HCT116 (cell line): ENCODE results near the gene LRP1. TPM values are rescaled to one million over a fixed set of nuclear protein-coding genes. Genes with fewer than 3 reads are reported as not detected.

ENCODE experiments used
- ATAC-seq: fragments of 200-7000 bp; cut with Tn5 transposase; 2 replicates; pipeline ENCODE4 v1.9.1; 2020; ENCODE audit warnings: mild to moderate bottlenecking, moderate library complexity
- BruUV-seq: library from RNA; stranded (reverse); fragments of 400-500 nt; replicated peaks from 2 replicates; lab custom pipeline; 2021; lab: Mats Ljungman, UMichigan
- CTCF ChIA-PET: fragments of 300-600 bp; sonication (Branson Sonifier 250); formaldehyde crosslinking; loops from one replicate; lab custom pipeline; 2021; ENCODE audit warnings: antibody characterized with exemption; lab: Charles Lee
- POLR2A ChIA-PET: fragments of 300-600, 350-600 bp; sonication (Branson Sonifier 250); formaldehyde crosslinking; loops from one replicate; lab custom pipeline; 2021; ENCODE audit warnings: antibody characterized with exemption; lab: Charles Lee
- RAD21 ChIA-PET, 2 experiments: fragments of 300-600 bp; sonication (Branson Sonifier 250); formaldehyde crosslinking; loops; one replicate each; lab custom pipeline; 2023; ENCODE audit warnings: low total read pairs in 2 of 2; ENCODE audit not compliant: uncharacterized antibody in 2 of 2, unreplicated experiment in 2 of 2, low non-redundant PET in 1 of 2; lab: Charles Lee
- DNase-seq: peaks from one replicate; pipeline ENCODE4 v3.0.0-alpha.2; 2010; ENCODE audit warnings: low read depth, low spot score
- H2AFZ ChIP-seq: fragments of 200-600 bp; shearing (Covaris generic), sonication (generic); 2 replicates; pipeline ENCODE4 v1.6.1; 2017; ENCODE audit warnings: low read depth, mixed run types, mixed read lengths, antibody characterized with exemption, low read length; ENCODE audit not compliant: poor library complexity, severe bottlenecking
- H3K27ac ChIP-seq: 2 replicates; pipeline ENCODE4 v1.5.1; 2012; ENCODE audit warnings: low read depth, low read length
- H3K27me3 ChIP-seq: fragments of 200-600 bp; sonication (generic); 2 replicates; pipeline ENCODE4 v1.6.1; 2016; ENCODE audit warnings: mixed run types, low read length, mixed read lengths; ENCODE audit not compliant: insufficient read depth
- H3K36me3 ChIP-seq, 2 experiments: fragments of 200-500 bp in 1 of 2; fragments of 200-600 bp in 1 of 2; sonication (Bioruptor generic) in 1 of 2; sonication (generic) in 1 of 2; 2 replicates each; pipeline versions ENCODE4 v1.5.1 to v1.6.1; 2014 to 2016; ENCODE audit warnings: low read length in 2 of 2, inconsistent platforms in 1 of 2, mixed read lengths in 1 of 2, mixed run types in 1 of 2; ENCODE audit not compliant: insufficient read depth in 2 of 2, control insufficient read depth in 1 of 2
- H3K4me1 ChIP-seq, 2 experiments: fragments of 200-600 bp in 1 of 2; sonication (generic) in 1 of 2; 2 replicates each; pipeline versions ENCODE4 v1.5.1 to v1.6.1; 2012 to 2017; ENCODE audit warnings: low read length in 2 of 2, inconsistent platforms in 1 of 2, mild to moderate bottlenecking in 1 of 2, mixed read lengths in 1 of 2, mixed run types in 1 of 2, moderate library complexity in 1 of 2; ENCODE audit not compliant: insufficient read depth in 2 of 2, control insufficient read depth in 1 of 2
- H3K4me2 ChIP-seq: fragments of 200-600 bp; sonication (generic); 2 replicates; pipeline ENCODE4 v1.6.1; 2017; ENCODE audit warnings: mixed run types, low read length, mixed read lengths
- H3K4me3 ChIP-seq, 2 experiments: fragments of 200-600 bp in 1 of 2; sonication (generic) in 1 of 2; replicated peaks in 1 of 2; 2 replicates each; pipeline ENCODE4 v1.5.1; 2011 to 2016; ENCODE audit warnings: low read length in 2 of 2, control low read depth in 1 of 2, low read depth in 1 of 2, mild to moderate bottlenecking in 1 of 2, mixed read lengths in 1 of 2, mixed run types in 1 of 2
- H3K79me2 ChIP-seq: fragments of 200-600 bp; sonication (generic); 2 replicates; pipeline ENCODE4 v1.6.1; 2017; ENCODE audit warnings: mild to moderate bottlenecking, mixed run types, low read length, moderate library complexity, mixed read lengths; ENCODE audit not compliant: insufficient read depth
- H3K9ac ChIP-seq: fragments of 200-600 bp; sonication (generic); 2 replicates; pipeline ENCODE4 v1.6.1; 2016; ENCODE audit warnings: low read length, mixed read lengths
- H3K9me2 ChIP-seq: fragments of 200-600 bp; sonication (generic), shearing (Covaris generic); 2 replicates; pipeline ENCODE4 v1.6.1; 2017; ENCODE audit warnings: mixed run types, mild to moderate bottlenecking, moderate library complexity; ENCODE audit not compliant: insufficient read depth
- H3K9me3 ChIP-seq, 2 experiments: fragments of 200-500 bp in 1 of 2; fragments of 200-600 bp in 1 of 2; sonication (Bioruptor generic) in 1 of 2; sonication (generic) in 1 of 2; 2 replicates each; pipeline ENCODE4 v1.6.1; 2014 to 2017; ENCODE audit warnings: low read length in 2 of 2, mixed read lengths in 2 of 2, inconsistent platforms in 1 of 2, low read depth in 1 of 2, mild to moderate bottlenecking in 1 of 2, mixed run types in 1 of 2, moderate library complexity in 1 of 2; ENCODE audit not compliant: control insufficient read depth in 1 of 2, insufficient read depth in 1 of 2
- H4K20me1 ChIP-seq: fragments of 200-600 bp; sonication (generic), shearing (Covaris generic); 2 replicates; pipeline ENCODE4 v1.6.1; 2017; ENCODE audit warnings: mixed run types, mild to moderate bottlenecking, moderate library complexity; ENCODE audit not compliant: insufficient read depth
- CBX3 ChIP-seq: IDR thresholded peaks from 2 replicates; pipeline ENCODE4 v1.6.1; 2012; ENCODE audit warnings: low read depth
- CEBPB ChIP-seq: IDR thresholded peaks from 2 replicates; pipeline ENCODE4 v1.6.1; 2012; ENCODE audit warnings: low read depth
- EZH2 ChIP-seq: fragments of 200-600 bp; sonication (generic); IDR thresholded peaks from 2 replicates; pipeline ENCODE4 v1.6.1; 2017; ENCODE audit warnings: antibody characterized with exemption, mixed run types
- FOSL1 ChIP-seq: IDR thresholded peaks from 2 replicates; pipeline ENCODE4 v1.6.1; 2012; ENCODE audit warnings: low read depth
- JUND ChIP-seq: IDR thresholded peaks from 2 replicates; pipeline ENCODE4 v1.6.1; 2012
- POLR2A ChIP-seq: IDR thresholded peaks from 2 replicates; pipeline ENCODE4 v1.7.0; 2011; ENCODE audit warnings: borderline replicate concordance; ENCODE audit not compliant: insufficient read depth, insufficient read length; ENCODE audit errors: extremely low read depth
- RAD21 ChIP-seq: IDR thresholded peaks from 2 replicates; pipeline ENCODE4 v1.6.1; 2012; ENCODE audit warnings: low read depth, mild to moderate bottlenecking
- SP1 ChIP-seq: IDR thresholded peaks from 2 replicates; pipeline ENCODE4 v1.6.1; 2012; ENCODE audit warnings: low read depth
- ZFX ChIP-seq: fragments of 450-650 bp; IDR thresholded peaks from 2 replicates; pipeline ENCODE4 v1.6.1; 2017
- ZNF274 ChIP-seq: fragments of 200-500 bp; sonication (Bioruptor generic); IDR thresholded peaks from 2 replicates; pipeline ENCODE4 v1.6.1; 2014; ENCODE audit warnings: mild to moderate bottlenecking, low read depth, low read length, inconsistent platforms
- intact Hi-C: fragments of 100-400 bp; cut with micrococcal nuclease; formaldehyde crosslinking; loops from 2 replicates; pipeline ENCODE4 v1.10.0; 2022
- total RNA-seq: library from RNA; stranded (reverse); gene quantifications from one replicate; pipeline ENCODE4 v1.2.1, GENCODE V29; 2021; ENCODE audit not compliant: unreplicated experiment
- TF ChIP-seq, protein P1 (sequence below), 3 experiments: fragments of 200-600 bp in 1 of 3; sonication (generic) in 1 of 3; IDR thresholded peaks in 2 of 3; conservative IDR thresholded peaks in 1 of 3; 2 replicates each; pipeline ENCODE4 v1.5.1; 2012 to 2017; ENCODE audit warnings: low read depth in 2 of 3, low read length in 2 of 3, antibody characterized with exemption in 1 of 3, borderline replicate concordance in 1 of 3, control low read depth in 1 of 3, mild to moderate bottlenecking in 1 of 3, mixed read lengths in 1 of 3, mixed run types in 1 of 3, moderate library complexity in 1 of 3; ENCODE audit not compliant: insufficient read depth in 1 of 3
- TF ChIP-seq, protein P2 (sequence below): IDR thresholded peaks from 2 replicates; pipeline ENCODE4 v1.6.1; 2012
- TF ChIP-seq, protein P3 (sequence below): IDR thresholded peaks from 2 replicates; pipeline ENCODE4 v1.6.1; 2012
- TF ChIP-seq, protein P4 (sequence below): IDR thresholded peaks from 2 replicates; pipeline ENCODE4 v1.6.1; 2011; ENCODE audit warnings: mild to moderate bottlenecking, low read length, moderate library complexity; ENCODE audit not compliant: insufficient replicate concordance; ENCODE audit errors: extremely low read depth

LRP1 gene
- total RNA-seq, 1 experiment from 2014 or later: 12.0 TPM

DNA sequence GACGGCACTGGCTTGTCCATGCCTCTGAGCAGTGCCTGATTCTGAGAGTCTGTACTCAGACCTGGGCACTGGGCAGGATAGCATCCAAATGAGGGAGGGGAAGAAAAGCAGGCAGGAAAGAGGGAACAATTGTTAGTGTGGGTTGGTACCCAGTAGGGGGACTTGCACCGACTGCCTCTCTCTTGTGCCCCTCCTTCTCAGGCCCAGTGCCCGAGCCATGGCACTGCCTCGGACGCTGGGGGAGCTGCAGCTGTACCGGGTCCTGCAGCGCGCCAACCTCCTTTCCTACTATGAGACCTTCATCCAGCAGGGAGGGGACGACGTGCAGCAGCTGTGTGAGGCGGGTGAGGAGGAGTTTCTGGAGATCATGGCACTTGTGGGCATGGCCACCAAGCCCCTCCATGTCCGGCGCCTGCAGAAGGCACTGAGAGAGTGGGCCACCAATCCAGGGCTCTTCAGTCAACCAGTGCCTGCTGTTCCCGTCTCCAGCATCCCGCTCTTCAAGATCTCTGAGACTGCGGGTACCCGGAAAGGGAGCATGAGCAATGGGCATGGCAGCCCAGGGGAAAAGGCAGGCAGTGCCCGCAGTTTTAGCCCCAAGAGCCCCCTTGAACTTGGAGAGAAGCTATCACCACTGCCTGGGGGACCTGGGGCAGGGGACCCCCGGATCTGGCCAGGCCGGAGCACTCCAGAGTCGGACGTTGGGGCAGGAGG, 37.2 kb upstream of the LRP1 start:
- DNase-seq: no peak
- Histone ChIP-seq H3K4me2 (peak overlapping the region; percentile 90), H3K9me3 (no peaks in the 10 kb centered on the region), H3K4me1 (peaks cover 43 to 81% of the 10 kb centered on the region in 2 experiments), H3K9me2 (no peaks in the 10 kb centered on the region), H3K27me3 (no peaks in the 10 kb centered on the region), H2AFZ (no peak overlapping the region), H3K4me3 (peak overlapping the region in 1 of 2 experiments; percentile 61; a peak in 1 of 4 replicates), H3K36me3 (peaks cover 20 to 31% of the 10 kb centered on the region in 2 experiments; a peak in 3 of 4 replicates), H4K20me1 (no peaks in the 10 kb centered on the region), H3K9ac (no peak overlapping the region; the same call in 1 of the 2 replicates), H3K79me2 (peaks cover 38% of the 10 kb centered on the region)
- ChIA-PET RAD21 (no interaction called here), CTCF (interaction anchor here (1.6 to 1.7 kb wide), 2 partner anchors 22 to 37 kb away, joined by 3 to 5 read pairs; no protein-coding TSS in a partner anchor), POLR2A (interaction anchor here (4.8 kb wide), 1 partner anchor 20 kb away, joined by 50 read pairs; the partner anchor contains the start of gene STAT6)
- intact Hi-C loops: no loop called here
- TF ChIP-seq SP1: no peak
- TF ChIP-seq RAD21: no peak
- no peak for TF ChIP-seq CBX3
- TF ChIP-seq, protein P1, sequence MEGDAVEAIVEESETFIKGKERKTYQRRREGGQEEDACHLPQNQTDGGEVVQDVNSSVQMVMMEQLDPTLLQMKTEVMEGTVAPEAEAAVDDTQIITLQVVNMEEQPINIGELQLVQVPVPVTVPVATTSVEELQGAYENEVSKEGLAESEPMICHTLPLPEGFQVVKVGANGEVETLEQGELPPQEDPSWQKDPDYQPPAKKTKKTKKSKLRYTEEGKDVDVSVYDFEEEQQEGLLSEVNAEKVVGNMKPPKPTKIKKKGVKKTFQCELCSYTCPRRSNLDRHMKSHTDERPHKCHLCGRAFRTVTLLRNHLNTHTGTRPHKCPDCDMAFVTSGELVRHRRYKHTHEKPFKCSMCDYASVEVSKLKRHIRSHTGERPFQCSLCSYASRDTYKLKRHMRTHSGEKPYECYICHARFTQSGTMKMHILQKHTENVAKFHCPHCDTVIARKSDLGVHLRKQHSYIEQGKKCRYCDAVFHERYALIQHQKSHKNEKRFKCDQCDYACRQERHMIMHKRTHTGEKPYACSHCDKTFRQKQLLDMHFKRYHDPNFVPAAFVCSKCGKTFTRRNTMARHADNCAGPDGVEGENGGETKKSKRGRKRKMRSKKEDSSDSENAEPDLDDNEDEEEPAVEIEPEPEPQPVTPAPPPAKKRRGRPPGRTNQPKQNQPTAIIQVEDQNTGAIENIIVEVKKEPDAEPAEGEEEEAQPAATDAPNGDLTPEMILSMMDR (IDR thresholded peaks at IDR 0.05 in 2 of 3, conservative IDR thresholded peaks at IDR 0.05 in 1 of 3; ENCODE audit: borderline replicate concordance in 1 of 3, insufficient read depth in 1 of 3, low read depth in 2 of 3, low read length in 2 of 3): no peak
- TF ChIP-seq CEBPB: no peak
- TF ChIP-seq, protein P2, sequence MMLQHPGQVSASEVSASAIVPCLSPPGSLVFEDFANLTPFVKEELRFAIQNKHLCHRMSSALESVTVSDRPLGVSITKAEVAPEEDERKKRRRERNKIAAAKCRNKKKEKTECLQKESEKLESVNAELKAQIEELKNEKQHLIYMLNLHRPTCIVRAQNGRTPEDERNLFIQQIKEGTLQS: no peak
- no peak for TF ChIP-seq ZFX
- no peak for TF ChIP-seq ZNF274
- no peak for TF ChIP-seq POLR2A
- TF ChIP-seq, protein P3, sequence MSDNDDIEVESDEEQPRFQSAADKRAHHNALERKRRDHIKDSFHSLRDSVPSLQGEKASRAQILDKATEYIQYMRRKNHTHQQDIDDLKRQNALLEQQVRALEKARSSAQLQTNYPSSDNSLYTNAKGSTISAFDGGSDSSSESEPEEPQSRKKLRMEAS: no peak
- TF ChIP-seq JUND: no peak
- no peak for TF ChIP-seq FOSL1
- TF ChIP-seq EZH2: no peak
- TF ChIP-seq, protein P4, sequence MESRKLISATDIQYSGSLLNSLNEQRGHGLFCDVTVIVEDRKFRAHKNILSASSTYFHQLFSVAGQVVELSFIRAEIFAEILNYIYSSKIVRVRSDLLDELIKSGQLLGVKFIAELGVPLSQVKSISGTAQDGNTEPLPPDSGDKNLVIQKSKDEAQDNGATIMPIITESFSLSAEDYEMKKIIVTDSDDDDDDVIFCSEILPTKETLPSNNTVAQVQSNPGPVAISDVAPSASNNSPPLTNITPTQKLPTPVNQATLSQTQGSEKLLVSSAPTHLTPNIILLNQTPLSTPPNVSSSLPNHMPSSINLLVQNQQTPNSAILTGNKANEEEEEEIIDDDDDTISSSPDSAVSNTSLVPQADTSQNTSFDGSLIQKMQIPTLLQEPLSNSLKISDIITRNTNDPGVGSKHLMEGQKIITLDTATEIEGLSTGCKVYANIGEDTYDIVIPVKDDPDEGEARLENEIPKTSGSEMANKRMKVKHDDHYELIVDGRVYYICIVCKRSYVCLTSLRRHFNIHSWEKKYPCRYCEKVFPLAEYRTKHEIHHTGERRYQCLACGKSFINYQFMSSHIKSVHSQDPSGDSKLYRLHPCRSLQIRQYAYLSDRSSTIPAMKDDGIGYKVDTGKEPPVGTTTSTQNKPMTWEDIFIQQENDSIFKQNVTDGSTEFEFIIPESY: no peak
- TF ChIP-seq, all 23 proteins: peak for 0
- BruUV-seq: no TSS peak
- peak overlapping the region; percentile 41 for H3K27ac ChIP-seq
- no peak for ATAC-seq
